CD14-positive monocyte (primary cell): ENCODE measurements around the gene THBS2. TPM values are rescaled to one million over a fixed set of nuclear protein-coding genes. Genes with fewer than 3 reads are reported as not detected.

Experiments
- DNase-seq, 3 donors: peaks; one replicate each; pipeline ENCODE4 v3.0.0-alpha.2; 2011 to 2022
- H2AFZ ChIP-seq: 2 replicates; pipeline ENCODE4 v1.6.0; 2012; ENCODE audit warnings: mild to moderate bottlenecking, low read depth, low read length, inconsistent platforms; ENCODE audit not compliant: insufficient read depth, poor library complexity, severe bottlenecking
- H3K27ac ChIP-seq, 2 donors: 1 replicate in 1 of 2; 2 replicates in 1 of 2; pipeline ENCODE4 v1.5.1; 2012 to 2013; ENCODE audit warnings: low read length in 2 of 2, control low read depth in 1 of 2, inconsistent platforms in 1 of 2, low read depth in 1 of 2, mild to moderate bottlenecking in 1 of 2
- H3K27me3 ChIP-seq, 2 donors: one replicate each; pipeline versions ENCODE4 v1.6.0 to v1.6.1; 2011 to 2013; ENCODE audit warnings: low read length in 2 of 2; ENCODE audit not compliant: control insufficient read depth in 2 of 2, insufficient read depth in 2 of 2
- H3K36me3 ChIP-seq, 2 donors: replicated peaks in 1 of 2; 1 replicate in 1 of 2; 2 replicates in 1 of 2; pipeline versions ENCODE4 v1.5.1 to v1.6.1; 2012 to 2013; ENCODE audit warnings: low read length in 2 of 2, control low read depth in 1 of 2, inconsistent platforms in 1 of 2, mild to moderate bottlenecking in 1 of 2; ENCODE audit not compliant: insufficient read depth in 2 of 2, control insufficient read depth in 1 of 2
- H3K4me1 ChIP-seq, 2 donors: 1 replicate in 1 of 2; 2 replicates in 1 of 2; pipeline versions ENCODE4 v1.5.1 to v1.6.1; 2012 to 2013; ENCODE audit warnings: low read length in 2 of 2, control low read depth in 1 of 2, inconsistent platforms in 1 of 2, mild to moderate bottlenecking in 1 of 2, moderate library complexity in 1 of 2; ENCODE audit not compliant: insufficient read depth in 2 of 2, control insufficient read depth in 1 of 2
- H3K4me2 ChIP-seq: replicated peaks from 2 replicates; pipeline ENCODE3; 2012; ENCODE audit warnings: low read length, moderate library complexity, mild to moderate bottlenecking; ENCODE audit not compliant: poor library complexity, severe bottlenecking; ENCODE audit errors: extremely low read depth
- H3K4me3 ChIP-seq, 3 experiments: fragments of 200-600 bp in 1 of 3; sonication (generic) in 1 of 3; replicated peaks in 1 of 3; 1 replicate in 2 of 3; 2 replicates in 1 of 3; pipeline ENCODE4 v1.5.1; 2011 to 2013; ENCODE audit warnings: low read length in 3 of 3, mild to moderate bottlenecking in 3 of 3, control low read depth in 2 of 3, low read depth in 2 of 3, inconsistent platforms in 1 of 3, moderate library complexity in 1 of 3
- H3K79me2 ChIP-seq: 2 replicates; pipeline ENCODE4 v1.6.0; 2012; ENCODE audit warnings: mild to moderate bottlenecking, control low read depth, inconsistent platforms, low read length, moderate library complexity; ENCODE audit not compliant: insufficient read depth
- H3K9ac ChIP-seq: 2 replicates; pipeline ENCODE4 v1.6.0; 2017; ENCODE audit warnings: low read length, mild to moderate bottlenecking; ENCODE audit not compliant: insufficient read depth, poor library complexity, severe bottlenecking
- H3K9me3 ChIP-seq, 2 donors: replicated peaks in 1 of 2; 1 replicate in 1 of 2; 2 replicates in 1 of 2; pipeline versions ENCODE4 v1.5.1 to v1.6.1; 2012 to 2013; ENCODE audit warnings: low read length in 2 of 2, control low read depth in 1 of 2; ENCODE audit not compliant: control insufficient read depth in 1 of 2, insufficient read depth in 1 of 2
- H4K20me1 ChIP-seq: 2 replicates; pipeline ENCODE4 v1.6.0; 2012; ENCODE audit warnings: mild to moderate bottlenecking, low read length, control low read depth, moderate library complexity; ENCODE audit not compliant: insufficient read depth
- H3K27ac Mint-ChIP-seq, 7 donors: one replicate each; pipeline ENCODE4 v1.8.0; 2020; ENCODE audit warnings: mild to moderate bottlenecking in 7 of 7, mixed read lengths in 7 of 7, moderate library complexity in 6 of 7, inconsistent platforms in 2 of 7
- H3K27me3 Mint-ChIP-seq, 3 donors: one replicate each; pipeline ENCODE4 v1.8.0; 2021 to 2022; ENCODE audit warnings: low read depth in 3 of 3, mild to moderate bottlenecking in 3 of 3, mixed read lengths in 3 of 3, moderate library complexity in 3 of 3, inconsistent platforms in 1 of 3
- H3K36me3 Mint-ChIP-seq, 2 donors: one replicate each; pipeline ENCODE4 v1.8.0; 2020; ENCODE audit warnings: mixed read lengths in 2 of 2, inconsistent platforms in 1 of 2, mild to moderate bottlenecking in 1 of 2
- H3K4me1 Mint-ChIP-seq: one replicate; pipeline ENCODE4 v1.8.0; 2020; ENCODE audit warnings: mild to moderate bottlenecking, mixed read lengths
- H3K4me3 Mint-ChIP-seq, 2 donors: one replicate each; pipeline ENCODE4 v1.8.0; 2020; ENCODE audit warnings: mild to moderate bottlenecking in 2 of 2, mixed read lengths in 2 of 2, moderate library complexity in 1 of 2
- H3K9me3 Mint-ChIP-seq, 7 donors: one replicate each; pipeline ENCODE4 v1.8.0; 2020 to 2022; ENCODE audit warnings: mixed read lengths in 7 of 7, mild to moderate bottlenecking in 6 of 7, moderate library complexity in 6 of 7, inconsistent platforms in 2 of 7
- WGBS: methylation state at CpG from one replicate; pipeline ENCODE4 v1.1.5; 2013; ENCODE audit warnings: missing lambda C conversion rate; ENCODE audit not compliant: insufficient coverage; 5-methylcytosine and 5-hydroxymethylcytosine counted together
- intact Hi-C, 2 donors: fragments of 100-400 bp; cut with micrococcal nuclease; formaldehyde crosslinking; loops; one replicate each; pipeline versions ENCODE4 v1.15.0 to v1.15.1; 2023
- polyA plus RNA-seq, 3 donors: library from polyadenylated mRNA; depleted of rRNA in 1 of 3; unstranded in 2 of 3; stranded (reverse) in 1 of 3; fragments of 300-500 nt in 2 of 3; fragments of >200 nt in 1 of 3; fragmentation: Illumina TruSeq in 2 of 3; gene quantifications; 1 replicate in 2 of 3; 2 replicates in 1 of 3; pipeline ENCODE4 v1.2.3, GENCODE V29; 2012 to 2021
- TF ChIP-seq, protein P1 (sequence below): fragments of 200-600 bp; IDR thresholded peaks from one replicate; pipeline ENCODE4 v1.8.0; 2022; ENCODE audit warnings: antibody characterized with exemption, mild to moderate bottlenecking

THBS2 gene
- polyA plus RNA-seq, 3 donors, result 0.01 to 0.03 TPM; not detected in 1

DNA sequence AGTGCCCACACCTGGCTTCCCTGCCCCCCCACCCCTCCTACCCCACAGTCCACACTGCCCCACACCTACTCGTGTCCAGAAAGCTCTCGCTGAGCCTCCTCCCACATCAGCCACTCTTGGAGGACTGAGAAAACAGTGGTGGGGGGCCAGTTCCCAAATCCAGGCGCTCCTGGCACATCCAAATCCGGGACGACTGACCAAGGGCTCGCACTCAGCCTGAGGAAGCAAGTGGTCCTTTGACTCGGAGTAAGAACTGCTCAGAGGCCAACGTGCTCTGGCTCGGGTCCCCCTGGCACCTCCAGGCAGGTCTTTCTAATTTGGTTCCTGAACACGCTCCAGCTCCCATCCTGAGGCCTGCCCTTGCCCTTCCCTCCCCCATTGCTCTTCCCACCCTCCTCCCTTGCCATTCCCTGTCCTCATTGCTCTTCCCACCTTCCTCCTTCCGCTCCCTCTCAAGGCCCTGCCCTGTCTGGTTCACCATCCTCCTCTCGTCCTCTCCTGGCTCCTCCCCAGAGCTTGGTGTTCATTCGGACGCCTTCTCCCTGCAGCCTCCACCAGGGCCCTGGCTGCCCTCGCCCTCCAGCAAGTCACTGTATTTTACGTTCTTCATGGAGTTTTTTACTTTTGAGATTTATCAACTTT is 83.6 kb downstream of the THBS2 start:
- H3K4me3 ChIP-seq, result no peak overlapping the region
- Mint-ChIP-seq H3K27ac (no peak overlapping the region), H3K4me3 (no peak overlapping the region), H3K27me3 (peaks cover 0 to 5% (median 2%) of the 10 kb centered on the region in 3 donors), H3K36me3 (no peaks in the 10 kb centered on the region), H3K9me3 (peaks cover 0 to 9% (median 2%) of the 10 kb centered on the region in 7 donors), H3K4me1 (peaks cover 5% of the 10 kb centered on the region)
- no peak overlapping the region for H3K27ac ChIP-seq
- no peaks in the 10 kb centered on the region for H3K36me3 ChIP-seq
- no peak overlapping the region for H3K4me2 ChIP-seq
- H3K79me2 ChIP-seq, result no peaks in the 10 kb centered on the region
- H3K27me3 ChIP-seq, result no peaks in the 10 kb centered on the region
- 94% methylated on average over 14 of the region's 16 CpGs for WGBS
- H3K9ac ChIP-seq, result no peak overlapping the region
- H2AFZ ChIP-seq, result no peak overlapping the region
- intact Hi-C loops, result no loop called here
- no peaks in the 10 kb centered on the region for H3K9me3 ChIP-seq
- no peaks in the 10 kb centered on the region for H3K4me1 ChIP-seq
- TF ChIP-seq, protein P1, sequence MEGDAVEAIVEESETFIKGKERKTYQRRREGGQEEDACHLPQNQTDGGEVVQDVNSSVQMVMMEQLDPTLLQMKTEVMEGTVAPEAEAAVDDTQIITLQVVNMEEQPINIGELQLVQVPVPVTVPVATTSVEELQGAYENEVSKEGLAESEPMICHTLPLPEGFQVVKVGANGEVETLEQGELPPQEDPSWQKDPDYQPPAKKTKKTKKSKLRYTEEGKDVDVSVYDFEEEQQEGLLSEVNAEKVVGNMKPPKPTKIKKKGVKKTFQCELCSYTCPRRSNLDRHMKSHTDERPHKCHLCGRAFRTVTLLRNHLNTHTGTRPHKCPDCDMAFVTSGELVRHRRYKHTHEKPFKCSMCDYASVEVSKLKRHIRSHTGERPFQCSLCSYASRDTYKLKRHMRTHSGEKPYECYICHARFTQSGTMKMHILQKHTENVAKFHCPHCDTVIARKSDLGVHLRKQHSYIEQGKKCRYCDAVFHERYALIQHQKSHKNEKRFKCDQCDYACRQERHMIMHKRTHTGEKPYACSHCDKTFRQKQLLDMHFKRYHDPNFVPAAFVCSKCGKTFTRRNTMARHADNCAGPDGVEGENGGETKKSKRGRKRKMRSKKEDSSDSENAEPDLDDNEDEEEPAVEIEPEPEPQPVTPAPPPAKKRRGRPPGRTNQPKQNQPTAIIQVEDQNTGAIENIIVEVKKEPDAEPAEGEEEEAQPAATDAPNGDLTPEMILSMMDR, result no peak
- no peaks in the 10 kb centered on the region for H4K20me1 ChIP-seq
- DNase-seq, result no peak

GRCh38 chr6:169169375-169169774 is 84.3 kb downstream of the THBS2 start:
- Histone ChIP-seq H3K27me3 (no peaks in the 10 kb centered on the region), H3K4me2 (no peak overlapping the region), H2AFZ (no peak overlapping the region), H4K20me1 (no peaks in the 10 kb centered on the region), H3K4me3 (no peak overlapping the region), H3K4me1 (no peaks in the 10 kb centered on the region), H3K9ac (no peak overlapping the region), H3K79me2 (no peaks in the 10 kb centered on the region), H3K36me3 (no peaks in the 10 kb centered on the region), H3K27ac (no peak overlapping the region), H3K9me3 (no peaks in the 10 kb centered on the region)
- H3K4me3 Mint-ChIP-seq, result no peak overlapping the region
- H3K36me3 Mint-ChIP-seq, result no peaks in the 10 kb centered on the region
- peaks cover 0 to 5% (median 2%) of the 10 kb centered on the region in 3 donors for H3K27me3 Mint-ChIP-seq
- H3K4me1 Mint-ChIP-seq, result peaks cover 5% of the 10 kb centered on the region
- H3K27ac Mint-ChIP-seq, result peak overlapping the region in 1 of 7 donors; percentile 2
- TF ChIP-seq, protein P1, result no peak
- DNase-seq, result no peak
- WGBS, result 94% methylated on average over 10 of the region's 17 CpGs
- intact Hi-C loops, result no loop called here
- peaks cover 0 to 8% (median 2%) of the 10 kb centered on the region in 7 donors for H3K9me3 Mint-ChIP-seq
